Neural progenitor cell (in vitro differentiated cells): ENCODE measurements around the gene ZNF496. TPM values are rescaled to one million over a fixed set of nuclear protein-coding genes. Genes with fewer than 3 reads are reported as not detected.
A peak's percentile ranks its signal among the peaks of the same experiment; 100 is the strongest.

Source experiments
- DNase-seq: peaks from one replicate; pipeline ENCODE4 v3.0.0-alpha.2; 2016; ENCODE audit warnings: low spot score
- H2AFZ ChIP-seq: fragments of 200-600 bp; sonication (generic); replicated peaks from 2 replicates; pipeline ENCODE4 v1.6.1; 2016; ENCODE audit warnings: antibody characterized with exemption
- H3F3A ChIP-seq: fragments of 200-600 bp; sonication (generic); 2 replicates; pipeline ENCODE4 v1.6.1; 2016; ENCODE audit warnings: antibody characterized with exemption, low read depth
- H3K27ac ChIP-seq: fragments of 200-600 bp; sonication (generic); 2 replicates; pipeline ENCODE4 v1.5.1; 2016; ENCODE audit warnings: mild to moderate bottlenecking
- H3K27me3 ChIP-seq: fragments of 200-600 bp; sonication (generic); 2 replicates; pipeline ENCODE4 v1.6.1; 2016; ENCODE audit warnings: mild to moderate bottlenecking, moderate library complexity
- H3K36me3 ChIP-seq: fragments of 200-600 bp; sonication (generic); 2 replicates; pipeline ENCODE4 v1.5.1; 2016
- H3K4me1 ChIP-seq: fragments of 200-600 bp; sonication (generic); 2 replicates; pipeline ENCODE4 v1.6.1; 2016; ENCODE audit warnings: mixed run types
- H3K4me2 ChIP-seq: fragments of 200-600 bp; sonication (generic); 2 replicates; pipeline ENCODE4 v1.6.1; 2016
- H3K4me3 ChIP-seq: fragments of 200-600 bp; sonication (generic); 2 replicates; pipeline ENCODE4 v1.5.1; 2016
- H3K79me2 ChIP-seq: fragments of 200-600 bp; sonication (generic); 2 replicates; pipeline ENCODE4 v1.6.1; 2016; ENCODE audit warnings: low read depth
- H3K9ac ChIP-seq: fragments of 200-600 bp; sonication (generic); 2 replicates; pipeline ENCODE4 v1.6.1; 2016
- H3K9me3 ChIP-seq: fragments of 200-600 bp; sonication (generic); 2 replicates; pipeline ENCODE4 v1.5.1; 2016; ENCODE audit warnings: low read depth
- H4K20me1 ChIP-seq: fragments of 200-600 bp; sonication (generic); 2 replicates; pipeline ENCODE4 v1.6.1; 2016; ENCODE audit warnings: low read depth
- H3K27ac Mint-ChIP-seq: 3 replicates; pipeline ENCODE4 v1.8.0; 2021; ENCODE audit warnings: mixed read lengths
- H3K27me3 Mint-ChIP-seq: 2 replicates; pipeline ENCODE4 v1.8.0; 2022; ENCODE audit warnings: low read depth, mild to moderate bottlenecking, inconsistent platforms, moderate library complexity, mixed read lengths; ENCODE audit not compliant: insufficient read depth
- H3K36me3 Mint-ChIP-seq: 3 replicates; pipeline ENCODE4 v1.8.0; 2021; ENCODE audit warnings: mixed read lengths
- H3K4me1 Mint-ChIP-seq: 3 replicates; pipeline ENCODE4 v1.8.0; 2021; ENCODE audit warnings: mixed read lengths
- H3K4me3 Mint-ChIP-seq: 3 replicates; pipeline ENCODE4 v1.8.0; 2021; ENCODE audit warnings: mild to moderate bottlenecking, moderate library complexity, mixed read lengths
- H3K9me3 Mint-ChIP-seq: 3 replicates; pipeline ENCODE4 v1.8.0; 2020; ENCODE audit warnings: mixed read lengths
- EZH2 ChIP-seq: fragments of 200-600 bp; sonication (generic); IDR thresholded peaks from 2 replicates; pipeline ENCODE4 v1.6.1; 2017; ENCODE audit warnings: antibody characterized with exemption, mild to moderate bottlenecking, moderate library complexity
- EZH2phosphoT487 ChIP-seq: fragments of 200-600 bp; sonication (generic); IDR thresholded peaks from 2 replicates; pipeline ENCODE4 v1.6.1; 2017; ENCODE audit warnings: antibody characterized with exemption
- total RNA-seq: library from RNA; depleted of rRNA; stranded (reverse); fragments of >200 nt; gene quantifications from 2 replicates; pipeline ENCODE4 v1.2.3, GENCODE V29; 2015; ENCODE audit warnings: low replicate concordance
- TF ChIP-seq, protein P1 (sequence below): fragments of 200-600 bp; sonication (generic); IDR thresholded peaks from 2 replicates; pipeline ENCODE4 v1.5.1; 2017; ENCODE audit warnings: antibody characterized with exemption, mild to moderate bottlenecking

The ZNF496 gene
- total RNA-seq, 1 donor from 2014 or later, result 30.1 TPM

GRCh38 chr1:247337961-247338360, 6.3 kb upstream of the ZNF496 start:
- no peak overlapping the region for H3K27ac ChIP-seq
- peaks cover 53% of the 10 kb centered on the region for H3K4me1 Mint-ChIP-seq
- peaks cover 5% of the 10 kb centered on the region for H3K27me3 Mint-ChIP-seq
- no peak overlapping the region for H3K4me3 ChIP-seq
- H3K27ac Mint-ChIP-seq, result no peak overlapping the region
- H3K36me3 ChIP-seq, result no peaks in the 10 kb centered on the region
- H3K9me3 ChIP-seq, result no peaks in the 10 kb centered on the region
- H4K20me1 ChIP-seq, result peaks cover 75% of the 10 kb centered on the region
- H3K36me3 Mint-ChIP-seq, result peaks cover 52% of the 10 kb centered on the region
- no peaks in the 10 kb centered on the region for H3K9me3 Mint-ChIP-seq
- H3F3A ChIP-seq, result peaks cover 2% of the 10 kb centered on the region
- H3K9ac ChIP-seq, result no peak overlapping the region
- TF ChIP-seq EZH2phosphoT487, result no peak
- TF ChIP-seq EZH2, result no peak
- TF ChIP-seq, protein P1, sequence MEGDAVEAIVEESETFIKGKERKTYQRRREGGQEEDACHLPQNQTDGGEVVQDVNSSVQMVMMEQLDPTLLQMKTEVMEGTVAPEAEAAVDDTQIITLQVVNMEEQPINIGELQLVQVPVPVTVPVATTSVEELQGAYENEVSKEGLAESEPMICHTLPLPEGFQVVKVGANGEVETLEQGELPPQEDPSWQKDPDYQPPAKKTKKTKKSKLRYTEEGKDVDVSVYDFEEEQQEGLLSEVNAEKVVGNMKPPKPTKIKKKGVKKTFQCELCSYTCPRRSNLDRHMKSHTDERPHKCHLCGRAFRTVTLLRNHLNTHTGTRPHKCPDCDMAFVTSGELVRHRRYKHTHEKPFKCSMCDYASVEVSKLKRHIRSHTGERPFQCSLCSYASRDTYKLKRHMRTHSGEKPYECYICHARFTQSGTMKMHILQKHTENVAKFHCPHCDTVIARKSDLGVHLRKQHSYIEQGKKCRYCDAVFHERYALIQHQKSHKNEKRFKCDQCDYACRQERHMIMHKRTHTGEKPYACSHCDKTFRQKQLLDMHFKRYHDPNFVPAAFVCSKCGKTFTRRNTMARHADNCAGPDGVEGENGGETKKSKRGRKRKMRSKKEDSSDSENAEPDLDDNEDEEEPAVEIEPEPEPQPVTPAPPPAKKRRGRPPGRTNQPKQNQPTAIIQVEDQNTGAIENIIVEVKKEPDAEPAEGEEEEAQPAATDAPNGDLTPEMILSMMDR, result no peak
- no peak for DNase-seq
- H2AFZ ChIP-seq, result no peak overlapping the region
- no peaks in the 10 kb centered on the region for H3K27me3 ChIP-seq
- H3K4me3 Mint-ChIP-seq, result no peak overlapping the region
- H3K79me2 ChIP-seq, result peaks cover 63% of the 10 kb centered on the region
- no peak overlapping the region for H3K4me2 ChIP-seq
- H3K4me1 ChIP-seq, result peaks cover 28% of the 10 kb centered on the region

GRCh38 chr1:247337250-247337746, 5.6 kb upstream of the ZNF496 start:
- Histone ChIP-seq H3F3A (peaks cover 6% of the 10 kb centered on the region), H2AFZ (no peak overlapping the region), H3K27ac (no peak overlapping the region), H3K4me3 (no peak overlapping the region), H3K79me2 (peaks cover 70% of the 10 kb centered on the region), H3K36me3 (no peaks in the 10 kb centered on the region), H3K4me2 (no peak overlapping the region), H3K9ac (no peak overlapping the region), H3K4me1 (peaks cover 30% of the 10 kb centered on the region), H3K9me3 (no peaks in the 10 kb centered on the region), H4K20me1 (peaks cover 72% of the 10 kb centered on the region), H3K27me3 (no peaks in the 10 kb centered on the region)
- H3K4me3 Mint-ChIP-seq, result no peak overlapping the region
- H3K27me3 Mint-ChIP-seq, result peaks cover 7% of the 10 kb centered on the region
- TF ChIP-seq EZH2 (no peak), EZH2phosphoT487 (no peak)
- TF ChIP-seq, protein P1, result no peak
- H3K36me3 Mint-ChIP-seq, result peaks cover 49% of the 10 kb centered on the region
- peaks cover 51% of the 10 kb centered on the region for H3K4me1 Mint-ChIP-seq
- no peak for DNase-seq
- H3K9me3 Mint-ChIP-seq, result no peaks in the 10 kb centered on the region
- H3K27ac Mint-ChIP-seq, result peak overlapping the region; percentile 88

GRCh38 chr1:247336390-247336789, 4.7 kb upstream of the ZNF496 start:
- peaks cover 45% of the 10 kb centered on the region for H3K36me3 Mint-ChIP-seq
- Histone ChIP-seq H3K4me1 (peaks cover 30% of the 10 kb centered on the region), H3K36me3 (no peaks in the 10 kb centered on the region), H3K27ac (no peak overlapping the region), H4K20me1 (peaks cover 65% of the 10 kb centered on the region), H3K27me3 (no peaks in the 10 kb centered on the region), H3K9ac (no peak overlapping the region), H3K9me3 (no peaks in the 10 kb centered on the region), H2AFZ (no peak overlapping the region), H3K79me2 (peaks cover 75% of the 10 kb centered on the region), H3F3A (peaks cover 6% of the 10 kb centered on the region), H3K4me2 (no peak overlapping the region), H3K4me3 (no peak overlapping the region)
- H3K9me3 Mint-ChIP-seq, result no peaks in the 10 kb centered on the region
- no peak overlapping the region for H3K4me3 Mint-ChIP-seq
- H3K27me3 Mint-ChIP-seq, result peaks cover 7% of the 10 kb centered on the region
- H3K4me1 Mint-ChIP-seq, result peaks cover 51% of the 10 kb centered on the region
- H3K27ac Mint-ChIP-seq, result no peak overlapping the region
- TF ChIP-seq, protein P1, result no peak
- TF ChIP-seq EZH2phosphoT487 (no peak), EZH2 (no peak)
- no peak for DNase-seq
